ENCODE results near the gene UBE2E3. TPM values are rescaled to one million over a fixed set of nuclear protein-coding genes. Genes with fewer than 3 reads are reported as not detected.

The UBE2E3 gene
- total and polyA plus RNA-seq, 2 experiments from 2014 or later = 111 to 112 TPM

DNA sequence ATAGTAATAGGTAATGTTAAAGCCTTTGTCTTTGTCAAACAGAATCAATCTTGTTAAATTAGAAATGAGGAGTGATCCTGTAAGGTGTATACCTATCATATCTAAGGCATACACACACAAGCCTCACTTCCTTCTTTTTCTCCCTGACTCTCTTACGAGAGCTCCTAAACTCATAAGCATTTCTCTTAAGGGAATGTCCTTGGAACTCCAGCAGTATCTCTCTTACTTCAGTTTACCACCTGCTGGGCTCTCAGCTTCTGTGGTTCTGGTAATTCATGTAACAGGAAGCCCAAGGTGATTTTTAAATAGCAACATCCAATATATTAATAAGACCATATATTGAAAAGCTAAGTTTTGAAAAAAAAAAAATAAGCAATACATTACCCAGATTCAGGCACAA, 85.9 kb downstream of the UBE2E3 start:
- peaks cover 7% of the 10 kb centered on the region for H3K4me1 ChIP-seq (ENCODE audit: insufficient read depth)
- H3K4me1 Mint-ChIP-seq = peaks cover 14% of the 10 kb centered on the region; the same call in 2 of the 3 replicates
- peak; percentile 36 for DNase-seq (ENCODE audit: low spot score)
- H3F3A ChIP-seq (replicated peaks; ENCODE audit: low read depth) = no peaks in the 10 kb centered on the region
- no peak overlapping the region for H2AFZ ChIP-seq
- TF ChIP-seq, protein P1, sequence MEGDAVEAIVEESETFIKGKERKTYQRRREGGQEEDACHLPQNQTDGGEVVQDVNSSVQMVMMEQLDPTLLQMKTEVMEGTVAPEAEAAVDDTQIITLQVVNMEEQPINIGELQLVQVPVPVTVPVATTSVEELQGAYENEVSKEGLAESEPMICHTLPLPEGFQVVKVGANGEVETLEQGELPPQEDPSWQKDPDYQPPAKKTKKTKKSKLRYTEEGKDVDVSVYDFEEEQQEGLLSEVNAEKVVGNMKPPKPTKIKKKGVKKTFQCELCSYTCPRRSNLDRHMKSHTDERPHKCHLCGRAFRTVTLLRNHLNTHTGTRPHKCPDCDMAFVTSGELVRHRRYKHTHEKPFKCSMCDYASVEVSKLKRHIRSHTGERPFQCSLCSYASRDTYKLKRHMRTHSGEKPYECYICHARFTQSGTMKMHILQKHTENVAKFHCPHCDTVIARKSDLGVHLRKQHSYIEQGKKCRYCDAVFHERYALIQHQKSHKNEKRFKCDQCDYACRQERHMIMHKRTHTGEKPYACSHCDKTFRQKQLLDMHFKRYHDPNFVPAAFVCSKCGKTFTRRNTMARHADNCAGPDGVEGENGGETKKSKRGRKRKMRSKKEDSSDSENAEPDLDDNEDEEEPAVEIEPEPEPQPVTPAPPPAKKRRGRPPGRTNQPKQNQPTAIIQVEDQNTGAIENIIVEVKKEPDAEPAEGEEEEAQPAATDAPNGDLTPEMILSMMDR (conservative IDR thresholded peaks at IDR 0.05; ENCODE audit: low read depth in 2 of 2) = no peak
- no peak for TF ChIP-seq EZH2 (IDR thresholded peaks at IDR 0.05; ENCODE audit: low read depth, unreplicated experiment)
- TF ChIP-seq POLR2AphosphoS5 (IDR thresholded peaks at IDR 0.05; ENCODE audit: low read depth) = no peak
- TF ChIP-seq, protein P2, sequence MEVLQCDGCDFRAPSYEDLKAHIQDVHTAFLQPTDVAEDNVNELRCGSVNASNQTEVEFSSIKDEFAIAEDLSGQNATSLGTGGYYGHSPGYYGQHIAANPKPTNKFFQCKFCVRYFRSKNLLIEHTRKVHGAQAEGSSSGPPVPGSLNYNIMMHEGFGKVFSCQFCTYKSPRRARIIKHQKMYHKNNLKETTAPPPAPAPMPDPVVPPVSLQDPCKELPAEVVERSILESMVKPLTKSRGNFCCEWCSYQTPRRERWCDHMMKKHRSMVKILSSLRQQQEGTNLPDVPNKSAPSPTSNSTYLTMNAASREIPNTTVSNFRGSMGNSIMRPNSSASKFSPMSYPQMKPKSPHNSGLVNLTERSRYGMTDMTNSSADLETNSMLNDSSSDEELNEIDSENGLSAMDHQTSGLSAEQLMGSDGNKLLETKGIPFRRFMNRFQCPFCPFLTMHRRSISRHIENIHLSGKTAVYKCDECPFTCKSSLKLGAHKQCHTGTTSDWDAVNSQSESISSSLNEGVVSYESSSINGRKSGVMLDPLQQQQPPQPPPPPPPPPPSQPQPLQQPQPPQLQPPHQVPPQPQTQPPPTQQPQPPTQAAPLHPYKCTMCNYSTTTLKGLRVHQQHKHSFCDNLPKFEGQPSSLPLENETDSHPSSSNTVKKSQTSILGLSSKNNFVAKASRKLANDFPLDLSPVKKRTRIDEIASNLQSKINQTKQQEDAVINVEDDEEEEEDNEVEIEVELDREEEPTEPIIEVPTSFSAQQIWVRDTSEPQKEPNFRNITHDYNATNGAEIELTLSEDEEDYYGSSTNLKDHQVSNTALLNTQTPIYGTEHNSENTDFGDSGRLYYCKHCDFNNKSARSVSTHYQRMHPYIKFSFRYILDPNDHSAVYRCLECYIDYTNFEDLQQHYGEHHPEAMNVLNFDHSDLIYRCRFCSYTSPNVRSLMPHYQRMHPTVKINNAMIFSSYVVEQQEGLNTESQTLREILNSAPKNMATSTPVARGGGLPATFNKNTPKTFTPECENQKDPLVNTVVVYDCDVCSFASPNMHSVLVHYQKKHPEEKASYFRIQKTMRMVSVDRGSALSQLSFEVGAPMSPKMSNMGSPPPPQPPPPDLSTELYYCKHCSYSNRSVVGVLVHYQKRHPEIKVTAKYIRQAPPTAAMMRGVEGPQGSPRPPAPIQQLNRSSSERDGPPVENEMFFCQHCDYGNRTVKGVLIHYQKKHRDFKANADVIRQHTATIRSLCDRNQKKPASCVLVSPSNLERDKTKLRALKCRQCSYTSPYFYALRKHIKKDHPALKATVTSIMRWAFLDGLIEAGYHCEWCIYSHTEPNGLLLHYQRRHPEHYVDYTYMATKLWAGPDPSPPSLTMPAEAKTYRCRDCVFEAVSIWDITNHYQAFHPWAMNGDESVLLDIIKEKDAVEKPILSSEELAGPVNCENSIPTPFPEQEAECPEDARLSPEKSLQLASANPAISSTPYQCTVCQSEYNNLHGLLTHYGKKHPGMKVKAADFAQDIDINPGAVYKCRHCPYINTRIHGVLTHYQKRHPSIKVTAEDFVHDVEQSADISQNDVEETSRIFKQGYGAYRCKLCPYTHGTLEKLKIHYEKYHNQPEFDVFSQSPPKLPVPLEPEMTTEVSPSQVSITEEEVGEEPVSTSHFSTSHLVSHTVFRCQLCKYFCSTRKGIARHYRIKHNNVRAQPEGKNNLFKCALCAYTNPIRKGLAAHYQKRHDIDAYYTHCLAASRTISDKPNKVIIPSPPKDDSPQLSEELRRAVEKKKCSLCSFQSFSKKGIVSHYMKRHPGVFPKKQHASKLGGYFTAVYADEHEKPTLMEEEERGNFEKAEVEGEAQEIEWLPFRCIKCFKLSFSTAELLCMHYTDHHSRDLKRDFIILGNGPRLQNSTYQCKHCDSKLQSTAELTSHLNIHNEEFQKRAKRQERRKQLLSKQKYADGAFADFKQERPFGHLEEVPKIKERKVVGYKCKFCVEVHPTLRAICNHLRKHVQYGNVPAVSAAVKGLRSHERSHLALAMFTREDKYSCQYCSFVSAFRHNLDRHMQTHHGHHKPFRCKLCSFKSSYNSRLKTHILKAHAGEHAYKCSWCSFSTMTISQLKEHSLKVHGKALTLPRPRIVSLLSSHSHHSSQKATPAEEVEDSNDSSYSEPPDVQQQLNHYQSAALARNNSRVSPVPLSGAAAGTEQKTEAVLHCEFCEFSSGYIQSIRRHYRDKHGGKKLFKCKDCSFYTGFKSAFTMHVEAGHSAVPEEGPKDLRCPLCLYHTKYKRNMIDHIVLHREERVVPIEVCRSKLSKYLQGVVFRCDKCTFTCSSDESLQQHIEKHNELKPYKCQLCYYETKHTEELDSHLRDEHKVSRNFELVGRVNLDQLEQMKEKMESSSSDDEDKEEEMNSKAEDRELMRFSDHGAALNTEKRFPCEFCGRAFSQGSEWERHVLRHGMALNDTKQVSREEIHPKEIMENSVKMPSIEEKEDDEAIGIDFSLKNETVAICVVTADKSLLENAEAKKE (CRISPR knock-in tag; IDR thresholded peaks at IDR 0.05) = no peak
- no peak for TF ChIP-seq JUNB (IDR thresholded peaks at IDR 0.05; ENCODE audit: unreplicated experiment)
- no peak overlapping the region for H3K4me3 Mint-ChIP-seq
- no peaks in the 10 kb centered on the region; the same call in 1 of the 2 replicates for H3K36me3 ChIP-seq (ENCODE audit: insufficient read depth)
- no peaks in the 10 kb centered on the region for H3K27me3 ChIP-seq (ENCODE audit: insufficient read depth)
- H3K27me3 Mint-ChIP-seq (ENCODE audit: insufficient read depth, low read depth, poor library complexity) = no peaks in the 10 kb centered on the region
- ATAC-seq = no peak
- H3K9me3 Mint-ChIP-seq = no peaks in the 10 kb centered on the region
- peaks cover 4% of the 10 kb centered on the region; the same call in 1 of the 3 replicates for H3K36me3 Mint-ChIP-seq (ENCODE audit: low read depth)
- no peak overlapping the region for H3K4me2 ChIP-seq
- peaks cover 6% of the 10 kb centered on the region; the same call in 1 of the 2 replicates for H3K9me2 ChIP-seq (ENCODE audit: insufficient read depth)
- H3K79me2 ChIP-seq (replicated peaks; ENCODE audit: insufficient read depth) = peaks cover 37% of the 10 kb centered on the region
- no peaks in the 10 kb centered on the region for H4K20me1 ChIP-seq (replicated peaks; ENCODE audit: insufficient read depth)
- no peak overlapping the region for H3K4me3 ChIP-seq
- no peak overlapping the region for H3K27ac ChIP-seq (ENCODE audit: low read depth)
- H3K27ac Mint-ChIP-seq = no peak overlapping the region; the same call in 1 of the 2 replicates

All from GM23338 (cell line).